Thoracic aorta (tissue), 2 donors: ENCODE data around the gene AQP6. TPM values are rescaled to one million over a fixed set of nuclear protein-coding genes. Genes with fewer than 3 reads are reported as not detected.
A peak's percentile ranks its signal among the peaks of the same experiment; 100 is the strongest.

ENCODE experiments used
- ATAC-seq: fragments of 150-250 bp; one replicate; pipeline ENCODE4 v1.8.0; 2017; ENCODE audit warnings: low read depth; ENCODE audit not compliant: insufficient number of reproducible peaks, low FRiP score
- DNase-seq: peaks from one replicate; pipeline ENCODE4 v3.0.0-alpha.2; 2020; ENCODE audit warnings: low spot score
- H3K27ac ChIP-seq, 2 donors: fragments of 200-600 bp; sonication (generic); 1 replicate in 1 of 2; 2 replicates in 1 of 2; pipeline ENCODE4 v1.5.1; 2016; ENCODE audit warnings: mild to moderate bottlenecking in 2 of 2, moderate library complexity in 2 of 2
- H3K27me3 ChIP-seq: fragments of 200-600 bp; sonication (generic); replicated peaks from 2 replicates; pipeline ENCODE4 v1.6.0; 2016; ENCODE audit warnings: mild to moderate bottlenecking; ENCODE audit not compliant: insufficient read depth
- H3K36me3 ChIP-seq: fragments of 200-600 bp; sonication (generic); one replicate; pipeline ENCODE4 v1.5.1; 2016
- H3K4me1 ChIP-seq, 2 donors: fragments of 200-600 bp; sonication (generic); 1 replicate in 1 of 2; 2 replicates in 1 of 2; pipeline versions ENCODE4 v1.5.1 to v1.6.0; 2016; ENCODE audit warnings: low read depth in 2 of 2, mild to moderate bottlenecking in 1 of 2; ENCODE audit not compliant: control insufficient read depth in 1 of 2
- H3K4me3 ChIP-seq: fragments of 200-600 bp; sonication (generic); 2 replicates; pipeline ENCODE4 v1.5.1; 2016; ENCODE audit warnings: mild to moderate bottlenecking
- H3K9me3 ChIP-seq: fragments of 200-600 bp; sonication (generic); 2 replicates; pipeline ENCODE4 v1.5.1; 2016
- CTCF ChIP-seq: fragments of 200-600 bp; sonication (generic); IDR thresholded peaks from one replicate; pipeline ENCODE4 v1.5.1; 2019; ENCODE audit warnings: antibody characterized with exemption
- total RNA-seq, 2 donors: library from RNA; depleted of rRNA; stranded (reverse); fragments of >200 nt; gene quantifications; one replicate each; pipeline versions ENCODE4 v1.1.0 to v1.2.3, GENCODE V29; 2016

The AQP6 gene
- total RNA-seq, 2 donors from 2014 or later = not detected

GRCh38 chr12:49943625-49943960 lies 29.2 kb upstream of the AQP6 start:
- ATAC-seq = no peak
- Histone ChIP-seq H3K27me3 (no peaks in the 10 kb centered on the region), H3K27ac (no peak overlapping the region), H3K4me1 (no peaks in the 10 kb centered on the region), H3K9me3 (no peaks in the 10 kb centered on the region), H3K36me3 (no peaks in the 10 kb centered on the region), H3K4me3 (no peak overlapping the region)
- no peak for DNase-seq
- TF ChIP-seq CTCF = no peak

- DNase-seq = no peak
Measured at GRCh38 chr12:49944046-49944445, 28.7 kb upstream of the AQP6 start.

GRCh38 chr12:49944718-49945117 lies 28.0 kb upstream of the AQP6 start:
- Histone ChIP-seq H3K9me3 (no peaks in the 10 kb centered on the region), H3K4me3 (no peak overlapping the region), H3K27me3 (no peaks in the 10 kb centered on the region), H3K4me1 (no peaks in the 10 kb centered on the region), H3K36me3 (no peaks in the 10 kb centered on the region), H3K27ac (no peak overlapping the region)
- DNase-seq (no peak), ATAC-seq (no peak)
- no peak for TF ChIP-seq CTCF

More at GRCh38 chr12:49944046-49944445, 28.7 kb upstream of the AQP6 start:
- no peak for TF ChIP-seq CTCF
- H3K9me3 ChIP-seq = no peaks in the 10 kb centered on the region
- H3K36me3 ChIP-seq = no peaks in the 10 kb centered on the region
- no peaks in the 10 kb centered on the region for H3K4me1 ChIP-seq
- no peak overlapping the region for H3K27ac ChIP-seq
- no peak for ATAC-seq
- no peak overlapping the region for H3K4me3 ChIP-seq
- no peaks in the 10 kb centered on the region for H3K27me3 ChIP-seq

- no peaks in the 10 kb centered on the region for H3K36me3 ChIP-seq
- H3K4me3 ChIP-seq = peak overlapping the region; percentile 51
- DNase-seq = peak; percentile 31
- no peak overlapping the region for H3K27ac ChIP-seq
- no peaks in the 10 kb centered on the region for H3K27me3 ChIP-seq
- TF ChIP-seq CTCF = peak; percentile 72
- H3K9me3 ChIP-seq = no peaks in the 10 kb centered on the region
- H3K4me1 ChIP-seq = no peaks in the 10 kb centered on the region
- peak; percentile 76 for ATAC-seq
Measured at GRCh38 chr12:49945394-49946080, 27.2 kb upstream of the AQP6 start.

- ATAC-seq (no peak), DNase-seq (no peak)
- Histone ChIP-seq H3K4me3 (no peak overlapping the region), H3K36me3 (no peaks in the 10 kb centered on the region), H3K27ac (no peak overlapping the region), H3K4me1 (no peaks in the 10 kb centered on the region), H3K27me3 (no peaks in the 10 kb centered on the region), H3K9me3 (no peaks in the 10 kb centered on the region)
- no peak for TF ChIP-seq CTCF
Measured at GRCh38 chr12:49946086-49946485, 26.7 kb upstream of the AQP6 start.
